Natural killer cell (primary cell): ENCODE results near the gene FANCE. TPM values are rescaled to one million over a fixed set of nuclear protein-coding genes. Genes with fewer than 3 reads are reported as not detected.

Experiments
- ATAC-seq, 3 donors: fragments of 150-1000 bp in 2 of 3; fragments of 200-7000 bp in 1 of 3; cut with Tn5 transposase; 1 replicate in 1 of 3; 2 replicates in 2 of 3; pipeline ENCODE4 v1.10.0; 2021; ENCODE audit warnings: mild to moderate bottlenecking in 2 of 3, moderate library complexity in 2 of 3
- DNase-seq, 2 donors: peaks; one replicate each; pipeline versions ENCODE4 v3.0.0 to v3.0.0-alpha.2; 2013 to 2021; ENCODE audit warnings: mixed read lengths in 1 of 2
- H3K27ac ChIP-seq: one replicate; pipeline ENCODE4 v1.5.1; 2013; ENCODE audit warnings: mild to moderate bottlenecking, low read length
- H3K27me3 ChIP-seq: one replicate; pipeline ENCODE4 v1.6.1; 2013; ENCODE audit warnings: low read length; ENCODE audit not compliant: control insufficient read depth, insufficient read depth
- H3K36me3 ChIP-seq: one replicate; pipeline ENCODE4 v1.6.1; 2013; ENCODE audit warnings: low read length; ENCODE audit not compliant: control insufficient read depth, insufficient read depth
- H3K4me1 ChIP-seq: one replicate; pipeline ENCODE4 v1.6.1; 2013; ENCODE audit warnings: low read length; ENCODE audit not compliant: control insufficient read depth, insufficient read depth
- H3K4me3 ChIP-seq: one replicate; pipeline ENCODE4 v1.5.1; 2013; ENCODE audit warnings: low read length
- H3K9me3 ChIP-seq: one replicate; pipeline ENCODE4 v1.6.1; 2013; ENCODE audit warnings: low read length; ENCODE audit not compliant: control insufficient read depth, insufficient read depth
- H3K27ac Mint-ChIP-seq, 2 donors: one replicate each; pipeline ENCODE4 v1.8.0; 2022; ENCODE audit warnings: mild to moderate bottlenecking in 2 of 2, mixed read lengths in 2 of 2, moderate library complexity in 1 of 2
- H3K27me3 Mint-ChIP-seq, 2 donors: one replicate each; pipeline ENCODE4 v1.8.0; 2022; ENCODE audit warnings: low read depth in 2 of 2, mixed read lengths in 2 of 2
- H3K36me3 Mint-ChIP-seq: one replicate; pipeline ENCODE4 v1.8.0; 2022; ENCODE audit warnings: mixed read lengths
- H3K4me1 Mint-ChIP-seq, 2 donors: one replicate each; pipeline ENCODE4 v1.8.0; 2022; ENCODE audit warnings: mixed read lengths in 2 of 2
- H3K4me3 Mint-ChIP-seq: one replicate; pipeline ENCODE4 v1.8.0; 2022; ENCODE audit warnings: mild to moderate bottlenecking, moderate library complexity, mixed read lengths
- H3K9me3 Mint-ChIP-seq, 2 donors: one replicate each; pipeline ENCODE4 v1.8.0; 2022; ENCODE audit warnings: mixed read lengths in 2 of 2
- CTCF ChIP-seq: fragments of 200-600 bp; IDR thresholded peaks from one replicate; pipeline ENCODE4 v1.8.0; 2022; ENCODE audit warnings: antibody characterized with exemption
- WGBS: methylation state at CpG from one replicate; pipeline ENCODE4 v1.1.7; 2013; ENCODE audit warnings: missing lambda C conversion rate; ENCODE audit not compliant: insufficient coverage; 5-methylcytosine and 5-hydroxymethylcytosine counted together
- intact Hi-C: fragments of 100-400 bp; cut with micrococcal nuclease; formaldehyde crosslinking; loops from one replicate; pipeline ENCODE4 v1.14.2; 2022
- total RNA-seq, 4 donors: library from RNA; stranded (reverse); fragments of 120-200 nt in 1 of 4; gene quantifications; one replicate each; pipeline versions ENCODE4 v1.2.3 to v1.2.4, GENCODE V29; 2013 to 2022

The FANCE gene
- total RNA-seq, 3 donors from 2014 or later (not counting 1 experiment from before 2014, with no cell fraction given), result 2.2 to 3.2 (median 2.6) TPM

DNA sequence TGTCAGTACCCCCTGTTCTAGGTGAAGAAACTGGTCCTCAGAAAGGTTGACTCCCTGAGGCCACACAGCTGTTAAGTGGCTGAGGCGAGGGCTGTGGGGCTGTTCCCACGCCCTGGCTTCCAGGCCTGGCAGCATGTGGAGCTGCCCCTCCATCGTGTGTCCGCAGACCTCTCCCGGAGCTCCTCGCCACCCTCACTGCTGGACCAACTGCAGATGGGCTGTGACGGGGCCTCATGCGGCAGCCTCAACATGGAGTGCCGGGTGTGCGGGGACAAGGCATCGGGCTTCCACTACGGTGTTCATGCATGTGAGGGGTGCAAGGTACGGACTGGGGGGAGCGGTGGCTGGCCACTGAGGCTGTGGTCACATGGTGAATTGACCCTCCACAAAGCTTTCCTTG is 32.2 kb upstream of the FANCE start:
- no peaks in the 10 kb centered on the region for H3K27me3 Mint-ChIP-seq
- Histone ChIP-seq H3K4me3 (no peak overlapping the region), H3K27ac (no peak overlapping the region), H3K9me3 (no peaks in the 10 kb centered on the region), H3K4me1 (peaks cover 18% of the 10 kb centered on the region), H3K27me3 (no peaks in the 10 kb centered on the region), H3K36me3 (peaks cover 28% of the 10 kb centered on the region)
- no peaks in the 10 kb centered on the region for H3K36me3 Mint-ChIP-seq
- no peak for TF ChIP-seq CTCF
- no peak for ATAC-seq
- no peak overlapping the region for H3K4me3 Mint-ChIP-seq
- H3K9me3 Mint-ChIP-seq, result no peaks in the 10 kb centered on the region
- peaks cover 19 to 25% of the 10 kb centered on the region in 2 donors for H3K4me1 Mint-ChIP-seq
- DNase-seq, result no peak
- intact Hi-C loops, result no loop called here
- WGBS, result 99% methylated on average over 14 of the region's 14 CpGs
- H3K27ac Mint-ChIP-seq, result no peak overlapping the region

- Mint-ChIP-seq H3K4me1 (no peaks in the 10 kb centered on the region), H3K9me3 (peaks cover 0 to 6% of the 10 kb centered on the region in 2 donors), H3K4me3 (no peak overlapping the region), H3K27me3 (no peaks in the 10 kb centered on the region), H3K36me3 (peaks cover 13% of the 10 kb centered on the region), H3K27ac (no peak overlapping the region)
- Histone ChIP-seq H3K4me3 (no peak overlapping the region), H3K27me3 (no peaks in the 10 kb centered on the region), H3K4me1 (no peaks in the 10 kb centered on the region), H3K9me3 (peaks cover 19% of the 10 kb centered on the region), H3K27ac (no peak overlapping the region), H3K36me3 (peaks cover 33% of the 10 kb centered on the region)
- ATAC-seq, result no peak
- TF ChIP-seq CTCF, result no peak
- 100% methylated on average over 2 of the region's 3 CpGs for WGBS
- intact Hi-C loops, result no loop called here
- no peak for DNase-seq
These were observed 26.9 kb upstream of the FANCE start for GRCh38 chr6:35425284-35425683.

DNA sequence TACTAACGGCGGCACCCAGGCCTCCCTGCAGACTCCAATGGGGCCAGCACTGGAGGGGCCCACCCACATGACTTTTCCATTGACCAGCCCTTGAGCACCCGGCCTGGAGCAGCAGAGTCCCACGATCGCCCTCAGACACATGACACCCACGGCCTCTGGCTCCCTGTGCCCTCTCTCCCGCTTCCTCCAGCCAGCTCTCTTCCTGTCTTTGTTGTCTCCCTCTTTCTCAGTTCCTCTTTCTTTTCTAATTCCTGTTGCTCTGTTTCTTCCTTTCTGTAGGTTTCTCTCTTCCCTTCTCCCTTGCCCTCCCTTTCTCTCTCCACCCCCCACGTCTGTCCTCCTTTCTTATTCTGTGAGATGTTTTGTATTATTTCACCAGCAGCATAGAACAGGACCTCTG is 26.1 kb upstream of the FANCE start:
- intact Hi-C loops, result no loop called here
- 55% methylated on average over 7 of the region's 8 CpGs for WGBS
- DNase-seq, result no peak
- Mint-ChIP-seq H3K4me1 (no peaks in the 10 kb centered on the region), H3K4me3 (no peak overlapping the region), H3K9me3 (peaks cover 0 to 6% of the 10 kb centered on the region in 2 donors), H3K27ac (no peak overlapping the region), H3K27me3 (no peaks in the 10 kb centered on the region), H3K36me3 (peaks cover 15% of the 10 kb centered on the region)
- H3K4me1 ChIP-seq, result no peaks in the 10 kb centered on the region
- H3K9me3 ChIP-seq, result peaks cover 20% of the 10 kb centered on the region
- H3K4me3 ChIP-seq, result no peak overlapping the region
- TF ChIP-seq CTCF, result no peak
- no peaks in the 10 kb centered on the region for H3K27me3 ChIP-seq
- H3K36me3 ChIP-seq, result peaks cover 32% of the 10 kb centered on the region
- no peak for ATAC-seq
- H3K27ac ChIP-seq, result no peak overlapping the region

GRCh38 chr6:35427435-35427834 is 24.7 kb upstream of the FANCE start:
- Mint-ChIP-seq H3K9me3 (peaks cover 0 to 6% of the 10 kb centered on the region in 2 donors), H3K27me3 (no peaks in the 10 kb centered on the region), H3K27ac (no peak overlapping the region), H3K4me3 (no peak overlapping the region), H3K4me1 (no peaks in the 10 kb centered on the region), H3K36me3 (peaks cover 15% of the 10 kb centered on the region)
- H3K27me3 ChIP-seq, result no peaks in the 10 kb centered on the region
- no peak for DNase-seq
- intact Hi-C loops, result no loop called here
- H3K4me1 ChIP-seq, result no peaks in the 10 kb centered on the region
- no peak overlapping the region for H3K27ac ChIP-seq
- ATAC-seq, result no peak
- peaks cover 20% of the 10 kb centered on the region for H3K9me3 ChIP-seq
- no peak for TF ChIP-seq CTCF
- WGBS, result 98% methylated on average over 5 of the region's 5 CpGs
- peaks cover 23% of the 10 kb centered on the region for H3K36me3 ChIP-seq
- no peak overlapping the region for H3K4me3 ChIP-seq
